Measurements from ENCODE around the gene EIF2S1.
"Not testable (repeated sequence)": the region's sequence is repeated elsewhere in the genome, so short reads cannot be mapped to it uniquely, and the experiment has no call there.

The EIF2S1 gene

DNA sequence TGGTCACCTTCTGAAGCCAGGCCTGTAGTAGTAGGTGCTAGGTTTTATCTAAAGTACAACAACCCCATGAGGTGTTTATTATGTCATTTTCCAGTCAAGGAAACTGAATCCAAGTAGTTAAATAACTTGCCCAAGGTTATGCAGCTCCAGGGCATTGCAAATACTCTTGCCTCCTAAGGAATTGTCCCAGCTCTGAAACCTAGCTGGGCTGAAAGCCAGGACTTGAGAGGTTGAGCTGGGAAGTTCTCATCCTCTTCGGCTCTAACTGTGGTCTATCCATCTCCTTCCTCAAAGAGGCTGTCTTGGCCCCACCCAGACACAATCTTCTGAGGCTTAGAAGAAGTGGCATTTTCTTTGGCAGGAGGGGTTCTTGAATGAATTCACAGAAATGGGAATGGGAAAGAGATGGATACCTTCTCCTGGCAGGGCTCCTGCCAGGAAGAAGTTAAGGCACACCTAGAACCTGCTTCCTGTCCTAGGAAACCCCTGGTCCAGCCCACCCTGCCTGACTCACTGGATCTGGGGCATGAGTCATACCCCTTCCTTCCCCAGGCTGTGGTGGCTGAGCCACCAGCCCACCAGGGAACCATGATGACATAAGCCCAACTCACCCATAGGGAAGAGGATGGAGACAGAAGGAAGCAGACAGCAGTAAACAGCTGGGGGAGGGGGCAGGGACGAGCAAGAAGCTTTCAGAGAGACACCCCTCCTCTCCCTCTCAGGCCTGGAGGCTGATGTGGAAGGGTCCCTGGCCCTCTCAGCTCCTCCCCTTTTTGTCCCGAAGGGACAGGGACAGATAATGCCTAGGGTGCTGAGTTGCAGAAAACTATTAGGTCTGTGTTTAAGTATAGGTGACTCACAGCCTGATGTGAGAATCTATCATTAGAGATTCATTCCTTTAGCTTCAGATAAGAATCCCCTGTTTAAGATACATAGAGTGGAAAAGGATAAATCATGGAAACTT is 54.0 kb downstream of the EIF2S1 start:
- no peak for DNase-seq

DNA sequence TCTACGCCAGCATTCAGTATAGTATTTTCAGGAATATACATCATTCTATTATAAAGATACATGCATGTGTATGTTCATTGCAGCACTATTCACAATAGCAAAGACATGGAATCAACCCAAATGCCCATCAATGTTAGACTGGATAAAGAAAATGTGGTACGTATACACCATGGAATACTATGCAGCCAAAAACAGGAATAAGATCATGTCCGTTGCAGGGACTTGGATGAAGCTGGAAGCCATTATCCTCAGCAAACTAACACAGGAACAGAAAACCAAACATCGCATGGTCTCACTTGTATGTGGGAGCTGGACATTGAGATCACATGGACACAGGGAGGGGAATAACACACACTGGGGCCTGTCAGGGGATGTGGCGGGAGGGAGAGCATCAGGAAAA is 55.5 kb downstream of the EIF2S1 start:
- not testable (repeated sequence) for DNase-seq

DNA sequence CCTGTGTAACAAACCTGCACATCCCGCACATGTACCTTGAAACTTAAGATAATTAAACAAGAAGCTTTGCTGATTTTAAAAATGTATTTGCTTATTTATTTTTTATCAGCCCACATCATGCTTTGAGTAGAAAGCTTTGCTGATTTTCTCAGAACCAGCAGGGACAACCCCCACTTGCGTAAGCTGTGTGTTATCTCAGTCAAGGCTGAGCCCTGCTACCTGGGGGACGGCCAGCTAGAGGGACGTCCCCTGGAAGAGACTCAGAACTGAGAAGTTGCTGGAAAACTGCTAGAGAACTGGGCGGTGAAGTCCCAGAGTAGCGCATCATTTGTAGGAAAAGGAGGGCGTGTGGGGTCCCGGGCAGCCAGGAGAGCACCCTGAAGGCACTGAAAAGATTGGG is 56.0 kb downstream of the EIF2S1 start:
- no peak for DNase-seq

DNA sequence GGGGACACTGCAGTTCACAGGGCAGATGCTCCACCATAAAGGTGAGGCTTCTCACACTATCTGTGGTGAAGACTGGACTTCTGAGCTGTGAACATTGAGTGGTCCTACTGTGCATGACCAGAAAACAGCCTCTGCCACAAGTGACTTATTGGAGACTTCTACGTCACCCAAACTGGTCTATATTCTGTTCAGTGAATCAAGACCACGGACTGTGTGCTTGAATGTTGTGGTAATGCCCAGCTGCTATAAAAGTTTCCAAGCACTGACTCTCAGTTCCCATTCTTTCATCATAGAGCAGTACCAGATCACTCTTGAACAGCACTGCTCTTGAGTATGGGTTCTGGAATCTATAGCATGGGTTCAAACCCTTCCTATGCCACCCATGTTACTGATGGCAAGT is 56.7 kb downstream of the EIF2S1 start:
- DNase-seq = no peak

DNA sequence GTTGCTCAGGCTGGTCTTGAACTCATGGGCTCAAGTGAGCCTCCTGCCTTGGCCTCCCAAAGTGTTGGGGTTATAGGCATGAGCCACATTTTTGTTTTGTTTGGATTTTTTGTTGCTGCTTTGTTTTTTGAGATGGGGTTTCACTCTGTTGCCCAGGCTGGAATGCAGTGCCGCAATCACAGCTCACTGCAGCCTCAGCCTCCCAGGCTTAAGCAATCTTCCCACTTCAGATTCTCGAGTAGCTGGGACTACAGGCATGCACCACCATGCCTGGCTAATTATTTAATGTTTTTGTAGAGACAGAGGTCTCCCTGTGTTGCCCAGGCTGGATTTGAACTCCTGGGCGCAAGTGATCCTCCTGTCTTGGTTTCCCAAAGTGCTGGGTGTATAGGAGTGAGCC is 57.5 kb downstream of the EIF2S1 start:
- no peak for DNase-seq

DNA sequence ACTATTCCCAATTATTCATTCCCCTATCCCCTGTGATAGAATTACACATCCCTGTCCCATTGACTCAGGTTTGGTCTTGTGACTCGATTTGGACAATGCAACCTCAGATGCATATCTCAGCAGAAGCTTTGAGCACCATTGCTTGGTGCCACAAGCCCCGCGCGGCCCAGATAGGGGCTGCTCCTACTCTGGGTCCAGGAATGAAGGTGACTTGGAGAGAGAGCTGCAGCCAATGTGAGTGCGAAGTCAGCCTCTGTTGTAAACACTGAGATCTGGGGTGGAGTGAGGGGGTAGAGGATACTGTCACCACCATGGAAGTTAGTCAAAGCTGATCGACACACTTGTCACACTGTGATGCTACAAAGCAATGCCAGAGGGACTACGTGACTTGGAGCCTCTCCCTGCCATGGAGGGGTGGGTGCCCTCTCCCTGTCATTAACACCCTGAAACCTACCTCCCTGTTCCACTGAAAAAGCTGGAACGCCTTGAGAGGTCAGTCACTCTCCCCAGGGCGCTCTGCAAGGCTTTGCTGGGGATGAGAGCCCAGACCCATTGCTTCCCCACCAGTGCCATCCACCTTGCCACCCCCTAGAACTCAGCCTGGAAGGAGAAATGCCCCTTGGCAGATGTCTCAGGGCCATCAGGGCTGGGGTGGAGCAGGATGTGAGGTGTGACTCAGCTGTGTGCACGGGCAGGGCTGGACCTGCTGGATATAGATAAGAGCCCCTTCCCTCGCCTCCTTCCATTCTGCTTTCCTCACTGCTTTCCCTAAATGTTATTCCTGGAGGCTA is 58.5 kb downstream of the EIF2S1 start:
- DNase-seq = no peak

DNA sequence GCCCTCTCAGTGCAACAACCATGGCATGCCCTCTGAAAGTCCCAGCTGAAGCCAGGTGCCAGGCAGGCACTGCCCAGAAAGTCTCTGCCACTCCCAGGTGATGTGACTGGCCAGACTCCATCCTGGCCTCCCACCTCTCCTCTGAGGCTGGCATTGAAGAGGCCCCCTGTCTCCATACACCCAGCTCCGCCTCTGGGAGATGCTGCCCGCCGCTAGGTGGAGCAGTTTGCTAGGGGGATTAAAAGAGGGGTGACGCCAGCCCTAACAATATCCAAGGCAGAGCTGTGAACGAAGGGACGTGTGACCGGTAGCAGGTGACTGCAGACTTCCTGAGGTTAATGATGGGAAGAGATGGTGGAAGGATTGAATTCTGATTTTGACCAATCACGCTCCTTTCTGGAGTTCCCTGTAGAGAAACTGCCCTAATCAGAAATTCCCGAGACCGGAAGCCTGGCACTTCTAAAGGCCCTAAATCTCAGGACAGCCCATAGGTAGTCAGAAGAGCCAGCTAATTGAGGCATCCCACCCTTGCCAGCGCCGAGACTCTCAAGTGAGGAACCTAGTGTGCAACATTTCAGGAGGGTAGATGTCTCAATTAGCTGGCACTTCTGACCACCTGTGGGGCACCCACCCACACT is 60.1 kb downstream of the EIF2S1 start:
- DNase-seq = no peak

DNA sequence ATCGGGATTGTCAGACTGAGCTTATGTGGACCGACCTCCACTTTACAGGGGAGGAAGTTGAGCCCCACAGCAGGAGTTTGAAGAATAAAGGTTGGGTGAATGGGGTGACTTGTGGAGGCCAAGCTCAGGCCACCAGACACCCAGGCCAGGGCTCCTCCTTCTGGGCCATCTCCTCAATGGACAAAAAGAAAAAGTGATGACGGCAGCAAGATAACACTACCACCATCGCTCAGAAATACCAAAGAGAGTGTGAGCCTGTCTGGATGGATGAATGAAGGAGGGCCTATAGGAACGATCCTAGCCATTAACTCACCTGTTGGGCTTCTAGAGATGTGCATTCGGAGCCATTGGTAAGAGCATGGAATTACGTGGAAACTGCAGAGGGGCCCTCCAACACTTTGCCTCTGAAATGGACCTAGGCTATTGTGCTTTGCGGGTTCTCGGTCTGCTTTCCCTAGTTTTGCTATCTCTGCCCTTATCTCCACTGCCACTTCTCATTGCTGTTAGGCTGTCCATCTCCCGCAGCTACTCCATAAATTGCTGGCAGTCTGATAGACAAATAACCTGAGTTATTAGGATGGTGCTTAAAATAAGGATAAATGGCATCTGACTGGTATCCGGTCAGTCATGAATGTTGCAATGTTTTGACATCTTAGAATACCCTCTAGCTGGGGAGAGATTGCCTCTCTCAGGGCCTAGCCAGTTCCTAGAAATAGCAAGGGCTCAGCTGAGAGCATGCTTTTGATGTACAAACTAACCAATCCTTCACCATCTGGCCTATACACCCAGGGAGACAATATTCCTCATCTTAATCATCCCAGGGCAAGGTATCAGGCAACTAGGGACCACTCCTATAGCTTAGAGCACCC is 61.5 kb downstream of the EIF2S1 start:
- DNase-seq = no peak

DNA sequence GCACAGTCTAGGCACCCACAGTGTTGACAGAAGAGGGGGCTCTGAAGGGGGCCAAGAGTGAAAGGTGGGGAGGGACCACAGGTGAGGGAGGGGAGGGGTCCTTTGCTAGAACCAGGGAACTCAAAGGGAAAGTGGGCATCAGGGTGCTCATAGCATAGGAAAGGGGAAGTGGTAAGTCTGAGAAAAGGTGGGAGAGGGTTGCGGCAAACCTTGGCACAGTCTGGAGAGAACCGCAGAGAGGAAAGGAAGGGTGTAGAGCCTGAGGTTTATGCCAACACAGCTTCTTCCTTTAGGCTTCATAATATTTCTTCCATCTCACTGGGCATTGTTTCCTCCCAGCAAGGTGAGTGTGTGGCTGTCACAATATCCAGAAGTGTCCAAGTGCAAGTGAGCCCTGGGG is 63.3 kb downstream of the EIF2S1 start:
- no peak for DNase-seq

DNA sequence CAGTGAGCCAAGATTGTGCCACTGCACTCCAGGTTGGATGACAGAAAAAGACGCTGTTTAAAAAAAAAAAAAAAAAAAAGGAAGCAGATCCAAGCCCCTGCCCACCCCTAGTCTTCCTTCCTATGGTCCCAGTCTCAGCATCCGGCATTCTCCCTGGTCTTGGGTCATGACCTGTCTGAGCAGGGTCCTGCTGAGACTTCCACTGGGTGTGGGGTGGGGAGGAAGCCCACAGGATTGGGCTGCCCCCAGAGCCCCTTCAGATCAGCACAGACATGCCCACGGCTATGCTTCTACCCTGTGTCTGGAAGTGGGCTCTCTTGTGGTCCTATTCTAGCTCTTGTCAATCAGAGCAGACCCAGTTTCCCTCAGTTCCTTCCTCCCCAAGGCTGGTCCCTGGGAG is 64.4 kb downstream of the EIF2S1 start:
- DNase-seq = no peak

DNA sequence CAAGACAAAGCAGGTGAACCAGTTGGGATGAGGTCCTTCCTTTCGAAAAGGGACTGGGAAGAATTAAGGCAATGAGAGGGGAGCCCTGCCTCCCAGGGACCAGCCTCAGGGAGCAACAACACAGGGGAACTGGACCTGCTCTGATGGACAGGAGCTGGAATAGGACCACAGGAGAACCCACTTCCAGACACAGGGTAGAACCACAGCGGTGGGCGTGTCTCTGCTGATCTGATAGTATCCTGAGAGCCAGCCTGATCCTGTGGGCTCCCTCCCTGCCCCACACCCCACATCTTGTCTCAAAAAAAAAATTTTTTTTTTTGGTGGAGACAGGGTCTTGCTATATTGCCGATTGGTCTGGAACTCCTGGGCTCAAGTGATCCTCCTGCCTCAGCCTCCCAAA is 65.5 kb downstream of the EIF2S1 start:
- DNase-seq = no peak

DNA sequence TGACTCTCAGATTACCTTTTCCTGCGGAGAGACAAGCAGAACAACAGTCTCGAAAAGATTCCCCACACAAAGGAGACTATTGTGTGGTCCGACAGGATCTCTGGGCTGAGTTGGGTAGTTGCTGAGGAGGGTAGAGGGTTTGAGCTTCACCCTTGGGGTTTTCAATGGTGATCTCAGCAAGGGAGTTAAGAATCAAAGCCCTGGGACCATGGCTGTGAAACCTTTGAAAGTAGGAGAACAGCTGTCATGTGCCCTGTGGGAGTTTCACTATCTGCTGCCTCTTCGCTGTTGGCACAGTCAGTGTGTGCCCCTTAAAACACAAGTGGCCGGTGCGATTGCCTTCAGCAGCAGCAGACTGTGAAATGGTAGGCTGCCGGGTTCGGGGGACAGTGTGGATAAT is 66.0 kb downstream of the EIF2S1 start:
- DNase-seq = no peak

DNA sequence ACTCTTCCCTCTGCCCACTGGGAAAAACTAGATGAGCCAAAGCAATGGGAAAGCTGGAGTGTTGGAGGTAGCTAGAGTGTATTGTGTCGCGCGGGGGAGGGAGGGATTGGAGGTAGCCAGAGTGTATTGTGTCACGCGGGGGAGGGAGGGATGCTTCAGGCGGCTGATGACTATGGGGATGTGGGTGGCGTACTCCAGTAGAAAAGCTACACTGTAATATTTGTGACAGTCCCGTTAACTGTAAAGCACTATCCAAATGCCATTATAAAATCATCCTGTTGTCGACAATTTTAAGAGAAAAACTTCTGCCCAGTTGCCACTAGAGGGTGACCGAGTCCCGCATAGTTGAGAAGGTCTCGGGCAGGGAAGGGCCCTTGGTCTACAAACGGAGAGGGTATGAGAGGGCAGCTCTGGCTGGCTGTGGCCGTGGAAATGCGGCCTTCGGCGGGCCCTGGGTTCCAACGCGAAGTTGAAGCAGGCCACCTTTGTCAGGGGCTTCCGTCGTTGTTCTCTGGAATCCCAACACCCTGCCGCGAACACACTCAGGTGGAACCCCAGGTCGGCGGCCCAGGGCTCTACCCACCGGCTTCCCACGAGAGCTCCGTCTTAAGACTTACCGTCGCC is 67.0 kb downstream of the EIF2S1 start:
- DNase-seq = peak; percentile 78

DNA sequence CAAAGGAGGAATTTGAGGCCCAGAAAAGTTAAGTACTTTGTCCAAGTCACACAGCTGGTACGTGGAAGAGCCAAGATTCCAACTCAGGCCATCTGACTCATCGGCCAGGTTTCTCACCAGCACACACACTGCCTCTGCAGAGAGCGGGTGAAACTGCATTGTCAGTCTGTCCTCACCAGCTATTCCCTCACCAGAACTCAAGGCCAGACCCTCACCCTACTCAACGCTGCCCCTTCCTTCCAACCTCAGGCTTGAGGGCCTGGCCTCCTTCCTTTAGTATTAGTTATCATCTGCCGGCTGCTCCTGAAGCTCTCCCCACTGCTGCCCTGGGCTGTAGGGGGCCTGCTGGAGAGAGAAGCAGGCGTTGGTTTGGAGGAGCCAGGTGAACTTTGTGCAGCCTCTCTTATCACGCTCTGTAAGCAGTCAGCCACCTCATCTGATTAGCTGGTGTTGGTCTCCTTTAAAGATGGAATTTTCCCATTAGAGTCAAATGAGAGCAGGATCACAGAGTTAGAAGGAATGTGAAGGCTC is 68.4 kb downstream of the EIF2S1 start:
- no peak for DNase-seq

DNA sequence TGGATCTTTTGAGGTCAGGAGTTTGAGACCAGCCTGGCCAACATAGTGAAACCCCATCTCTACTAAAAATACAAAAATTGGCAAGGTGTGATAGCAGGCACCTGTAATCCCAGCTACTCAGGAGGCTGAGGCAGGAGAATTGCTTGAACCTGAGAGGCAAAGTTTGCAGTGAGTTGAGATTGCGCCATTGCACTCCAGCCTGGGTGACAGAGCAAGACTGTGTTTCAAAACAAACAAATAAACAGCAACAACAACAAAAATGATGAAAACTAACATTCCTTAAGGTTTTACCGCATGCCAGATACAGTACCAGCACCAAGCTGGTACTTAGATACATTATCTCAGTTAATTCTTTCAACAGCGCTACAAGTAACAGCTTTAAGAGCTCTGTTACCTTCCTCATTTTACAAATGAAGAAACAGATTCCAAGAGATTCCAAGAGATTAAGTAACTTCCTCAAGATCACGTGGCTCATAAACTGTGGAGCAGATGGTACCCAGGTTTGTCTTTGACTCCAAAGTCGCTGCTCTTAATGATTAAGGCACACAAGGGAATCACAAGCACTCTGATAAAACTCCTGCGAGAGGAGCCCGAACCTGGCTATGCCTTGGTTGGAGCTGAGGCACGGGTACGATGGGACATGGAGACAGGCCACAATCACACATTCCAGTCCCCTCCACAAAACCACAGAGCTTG is 69.5 kb downstream of the EIF2S1 start:
- DNase-seq = no peak

DNA sequence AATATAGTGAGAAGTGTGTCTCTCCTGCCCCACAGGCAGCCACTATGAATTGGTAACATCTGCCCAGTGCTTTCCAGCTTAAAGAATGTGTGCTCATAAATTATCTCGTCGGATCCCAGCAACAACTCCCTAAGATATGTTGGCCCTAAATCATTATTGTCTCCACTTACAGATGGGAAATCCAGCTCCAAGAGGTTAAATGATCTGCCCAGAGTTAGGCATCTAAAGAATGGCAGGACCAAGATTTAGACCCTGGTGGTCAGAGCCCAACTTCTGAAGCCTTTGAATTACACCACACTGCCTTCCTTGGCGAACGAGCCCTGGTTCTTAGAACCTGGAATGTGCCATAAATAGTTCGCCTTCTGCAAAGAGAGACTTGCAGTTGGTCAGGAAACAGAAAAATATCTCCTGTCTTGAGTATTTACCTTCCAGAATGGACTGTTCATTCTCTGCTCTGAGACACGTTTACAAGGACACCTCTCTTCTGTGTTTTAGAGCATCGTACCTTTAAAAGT is 72.0 kb downstream of the EIF2S1 start:
- DNase-seq = no peak

DNA sequence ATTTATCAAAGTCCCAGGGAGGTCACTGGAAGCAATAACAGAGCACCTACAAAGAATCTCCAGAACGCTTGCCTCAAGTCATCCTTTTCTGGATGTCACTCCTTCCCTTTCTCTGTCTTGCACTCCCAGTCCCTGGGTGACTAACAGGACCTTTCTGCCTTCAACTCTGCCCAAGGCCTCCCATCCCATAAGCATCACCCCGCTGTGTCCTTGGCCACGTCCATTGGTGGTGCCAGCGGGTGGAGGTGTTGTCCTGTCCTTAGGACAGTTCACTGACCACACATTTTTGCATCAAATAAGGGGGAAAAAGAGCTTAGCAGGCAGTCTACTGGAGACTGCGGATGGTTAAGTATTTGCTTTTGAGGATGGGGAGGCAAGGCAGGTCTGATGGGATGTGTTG is 75.5 kb downstream of the EIF2S1 start:
- DNase-seq = no peak

Measured in left hindlimb (tissue), 1 donor.